Neural cell (in vitro differentiated cells): ENCODE measurements around the gene COQ8B. TPM values are rescaled to one million over a fixed set of nuclear protein-coding genes. Genes with fewer than 3 reads are reported as not detected.

ENCODE experiments used
- H2AFZ ChIP-seq: fragments of 200-600, 300-800 bp; sonication (generic), shearing (Covaris generic); 2 replicates; pipeline ENCODE4 v1.6.0; 2014; ENCODE audit warnings: low read depth, mild to moderate bottlenecking, antibody characterized with exemption, low read length, moderate library complexity
- H3F3A ChIP-seq: fragments of 200-600 bp; shearing (Covaris generic); 2 replicates; pipeline ENCODE4 v1.6.1; 2016; ENCODE audit warnings: mild to moderate bottlenecking, moderate library complexity, mixed read lengths, antibody characterized with exemption, low read length; ENCODE audit not compliant: insufficient read depth, poor library complexity, severe bottlenecking
- H3K27ac ChIP-seq: fragments of 200-600, 300-800 bp; sonication (generic), shearing (Covaris generic); 2 replicates; pipeline ENCODE4 v1.5.1; 2014; ENCODE audit warnings: mild to moderate bottlenecking, low read length, moderate library complexity
- H3K27me3 ChIP-seq: fragments of 300-800, 200-600 bp; sonication (generic), shearing (Covaris generic); 2 replicates; pipeline ENCODE4 v1.6.0; 2014; ENCODE audit warnings: mild to moderate bottlenecking, low read depth, low read length, moderate library complexity; ENCODE audit not compliant: insufficient read depth
- H3K36me3 ChIP-seq: fragments of 300-800, 200-600 bp; sonication (generic), shearing (Covaris generic); 2 replicates; pipeline ENCODE4 v1.5.1; 2014; ENCODE audit warnings: mild to moderate bottlenecking, antibody characterized with exemption, low read length, moderate library complexity; ENCODE audit not compliant: insufficient read depth
- H3K4me2 ChIP-seq: fragments of 300-800, 200-600 bp; sonication (generic), shearing (Covaris generic); 2 replicates; pipeline ENCODE4 v1.6.0; 2014; ENCODE audit warnings: mild to moderate bottlenecking, low read length
- H3K4me3 ChIP-seq: fragments of 300-800, 200-600 bp; sonication (generic), shearing (Covaris generic); 2 replicates; pipeline ENCODE4 v1.5.1; 2014; ENCODE audit warnings: mild to moderate bottlenecking, low read length, moderate library complexity
- H3K79me2 ChIP-seq: fragments of 200-600 bp; shearing (Covaris generic); replicated peaks from 2 replicates; pipeline ENCODE4 v1.6.0; 2014; ENCODE audit warnings: mild to moderate bottlenecking, low read length, moderate library complexity; ENCODE audit not compliant: insufficient read depth
- H3K9ac ChIP-seq: fragments of 300-800, 200-600 bp; sonication (generic), shearing (Covaris generic); 2 replicates; pipeline ENCODE4 v1.6.1; 2016; ENCODE audit warnings: mild to moderate bottlenecking, low read length, mixed read lengths
- H3K9me2 ChIP-seq: fragments of 200-600 bp; shearing (Covaris generic); 2 replicates; pipeline ENCODE4 v1.6.1; 2016; ENCODE audit warnings: mild to moderate bottlenecking, low read length, mixed read lengths; ENCODE audit not compliant: insufficient read depth
- H3K9me3 ChIP-seq: fragments of 200-600, 300-800 bp; sonication (generic), shearing (Covaris generic); 2 replicates; pipeline ENCODE4 v1.6.1; 2016; ENCODE audit warnings: mild to moderate bottlenecking, mixed run types, low read length, moderate library complexity, mixed read lengths
- H4K20me1 ChIP-seq: fragments of 200-600 bp; shearing (Covaris generic); 2 replicates; pipeline ENCODE4 v1.6.1; 2016; ENCODE audit warnings: mild to moderate bottlenecking, mixed run types; ENCODE audit not compliant: insufficient read depth
- CTCF ChIP-seq: fragments of 450-650 bp; IDR thresholded peaks from 2 replicates; pipeline ENCODE4 v1.5.1; 2014; ENCODE audit warnings: antibody characterized with exemption, mild to moderate bottlenecking, moderate library complexity; ENCODE audit not compliant: poor library complexity, severe bottlenecking
- EP300 ChIP-seq: fragments of 450-650 bp; conservative IDR thresholded peaks from 2 replicates; pipeline ENCODE4 v1.6.1; 2014; ENCODE audit warnings: antibody characterized with exemption, mild to moderate bottlenecking, moderate library complexity; ENCODE audit not compliant: poor library complexity, severe bottlenecking
- EZH2 ChIP-seq: fragments of 200-600, 300-800 bp; shearing (Covaris generic), sonication (generic); IDR thresholded peaks from 2 replicates; pipeline ENCODE4 v1.6.1; 2014; ENCODE audit warnings: antibody characterized with exemption, low read length, borderline replicate concordance, mild to moderate bottlenecking; ENCODE audit not compliant: insufficient read depth, poor library complexity, severe bottlenecking
- MXI1 ChIP-seq: fragments of 450-650 bp; conservative IDR thresholded peaks from 2 replicates; pipeline ENCODE4 v1.6.1; 2014; ENCODE audit warnings: antibody characterized with exemption, mild to moderate bottlenecking; ENCODE audit not compliant: poor library complexity, severe bottlenecking
- POLR2AphosphoS5 ChIP-seq: IDR thresholded peaks from 2 replicates; pipeline ENCODE4 v1.6.1; 2012
- RAD21 ChIP-seq: fragments of 450-650 bp; conservative IDR thresholded peaks from 2 replicates; pipeline ENCODE4 v1.6.1; 2014; ENCODE audit warnings: antibody characterized with exemption, mild to moderate bottlenecking, moderate library complexity
- REST ChIP-seq: IDR thresholded peaks from 2 replicates; pipeline ENCODE4 v1.6.1; 2012; ENCODE audit warnings: borderline replicate concordance
- SMC3 ChIP-seq: fragments of 450-650 bp; conservative IDR thresholded peaks from 2 replicates; pipeline ENCODE4 v1.6.1; 2014; ENCODE audit warnings: antibody characterized with exemption, mild to moderate bottlenecking, moderate library complexity; ENCODE audit not compliant: poor library complexity
- TAF1 ChIP-seq: IDR thresholded peaks from 2 replicates; pipeline ENCODE4 v1.6.1; 2012; ENCODE audit warnings: low read depth
- polyA plus RNA-seq: library from polyadenylated mRNA; depleted of rRNA; stranded (reverse); fragments of >200 nt; gene quantifications from 2 replicates; pipeline ENCODE4 v1.2.3, GENCODE V29; 2014

Gene COQ8B
- polyA plus RNA-seq, 1 donor from 2014 or later: 83.2 TPM

GRCh38 chr19:40736661-40737060, 20.0 kb upstream of the COQ8B start:
- TF ChIP-seq EP300 (no peak), CTCF (no peak), RAD21 (no peak), REST (no peak), TAF1 (no peak), EZH2 (no peak), MXI1 (no peak), POLR2AphosphoS5 (no peak), SMC3 (no peak)
- Histone ChIP-seq H4K20me1 (no peaks in the 10 kb centered on the region), H3K9ac (no peak overlapping the region), H3K9me2 (no peaks in the 10 kb centered on the region), H2AFZ (no peak overlapping the region), H3K9me3 (no peaks in the 10 kb centered on the region), H3K4me3 (no peak overlapping the region), H3K27ac (no peak overlapping the region), H3K36me3 (no peaks in the 10 kb centered on the region), H3K79me2 (no peaks in the 10 kb centered on the region), H3K27me3 (no peaks in the 10 kb centered on the region), H3K4me2 (no peak overlapping the region), H3F3A (no peaks in the 10 kb centered on the region)

- Histone ChIP-seq H4K20me1 (no peaks in the 10 kb centered on the region), H3K79me2 (no peaks in the 10 kb centered on the region), H3K9ac (no peak overlapping the region), H3K36me3 (no peaks in the 10 kb centered on the region), H3F3A (no peaks in the 10 kb centered on the region), H3K27ac (no peak overlapping the region), H3K4me3 (no peak overlapping the region), H3K9me3 (no peaks in the 10 kb centered on the region), H3K4me2 (no peak overlapping the region), H2AFZ (no peak overlapping the region), H3K27me3 (no peaks in the 10 kb centered on the region), H3K9me2 (no peaks in the 10 kb centered on the region)
- no peak for TF ChIP-seq EZH2
- TF ChIP-seq TAF1: no peak
- TF ChIP-seq REST: no peak
Observed at GRCh38 chr19:40735013-40735771, 18.5 kb upstream of the COQ8B start.
